H1 (cell line): ENCODE data around the gene HS6ST3. TPM values are rescaled to one million over a fixed set of nuclear protein-coding genes. Genes with fewer than 3 reads are reported as not detected.

Experiments
- CTCF ChIA-PET: fragments of 300-600 bp; sonication (Branson Sonifier 250); formaldehyde crosslinking; loops from one replicate; lab custom pipeline; 2021; ENCODE audit not compliant: partially characterized antibody; lab: Charles Lee
- POLR2A ChIA-PET: fragments of 300-600 bp; sonication (Branson Sonifier 250); formaldehyde crosslinking; loops from one replicate; lab custom pipeline; 2021; ENCODE audit warnings: inconsistent platforms; ENCODE audit not compliant: partially characterized antibody; lab: Charles Lee
- DNase-seq, 2 experiments: peaks; one replicate each; pipeline versions ENCODE4 v3.0.0 to v3.0.0-alpha.2; 2010 to 2022; ENCODE audit warnings: low spot score in 2 of 2, low read depth in 1 of 2, mixed read lengths in 1 of 2
- FAIRE-seq: peaks from 2 replicates; lab custom pipeline; 2011; peaks lifted over from hg19 to GRCh38; lab: Jason Lieb, UNC
- H2AFZ ChIP-seq: 2 replicates; pipeline ENCODE4 v1.8.1; 2012; ENCODE audit warnings: low read length, inconsistent platforms
- H2AK5ac ChIP-seq: 2 replicates; pipeline ENCODE4 v1.6.1; 2013; ENCODE audit warnings: low read depth, low read length
- H2BK120ac ChIP-seq: replicated peaks from 2 replicates; pipeline ENCODE3; 2013; ENCODE audit warnings: low read depth, low read length, inconsistent platforms
- H2BK12ac ChIP-seq: 2 replicates; pipeline ENCODE4 v1.6.1; 2013; ENCODE audit warnings: low read depth, low read length
- H2BK15ac ChIP-seq: 2 replicates; pipeline ENCODE4 v1.6.1; 2013; ENCODE audit warnings: low read length
- H2BK20ac ChIP-seq: 2 replicates; pipeline ENCODE4 v1.6.1; 2013; ENCODE audit warnings: low read length
- H2BK5ac ChIP-seq: 2 replicates; pipeline ENCODE4 v1.6.1; 2013; ENCODE audit warnings: low read depth, low read length
- H3K14ac ChIP-seq: 2 replicates; pipeline ENCODE4 v1.6.1; 2013; ENCODE audit warnings: inconsistent platforms; ENCODE audit not compliant: insufficient read length
- H3K18ac ChIP-seq: 2 replicates; pipeline ENCODE4 v1.6.1; 2013; ENCODE audit warnings: low read length; ENCODE audit errors: extremely low read depth
- H3K23ac ChIP-seq: 2 replicates; pipeline ENCODE4 v1.6.1; 2013; ENCODE audit warnings: inconsistent platforms; ENCODE audit not compliant: insufficient read length
- H3K23me2 ChIP-seq: 2 replicates; pipeline ENCODE4 v1.6.1; 2013; ENCODE audit warnings: low read depth, low read length
- H3K27ac ChIP-seq: 2 replicates; pipeline ENCODE4 v1.6.1; 2011; ENCODE audit warnings: low read depth, low read length, inconsistent platforms
- H3K27me3 ChIP-seq, 4 experiments: replicated peaks in 1 of 4; 1 replicate in 1 of 4; 2 replicates in 3 of 4; pipeline versions ENCODE4 v1.6.1 to v1.8.1; 2011 to 2013; ENCODE audit warnings: low read length in 3 of 4, mild to moderate bottlenecking in 3 of 4, inconsistent platforms in 2 of 4, mixed read lengths in 2 of 4, moderate library complexity in 1 of 4; ENCODE audit not compliant: control insufficient read depth in 3 of 4, insufficient read depth in 3 of 4; ENCODE audit errors: extremely low read depth in 1 of 4
- H3K36me3 ChIP-seq, 4 experiments: 2 replicates each; pipeline versions ENCODE4 v1.6.1 to v1.8.1; 2011 to 2013; ENCODE audit warnings: mild to moderate bottlenecking in 4 of 4, low read length in 3 of 4, moderate library complexity in 2 of 4, control low read depth in 1 of 4, inconsistent platforms in 1 of 4; ENCODE audit not compliant: insufficient read depth in 4 of 4, control insufficient read depth in 2 of 4
- H3K4ac ChIP-seq: replicated peaks from 2 replicates; pipeline ENCODE3; 2013; ENCODE audit warnings: low read length, low read depth, mixed read lengths, inconsistent platforms; ENCODE audit not compliant: insufficient read length
- H3K4me1 ChIP-seq, 4 experiments: replicated peaks in 1 of 4; 1 replicate in 1 of 4; 2 replicates in 3 of 4; pipeline versions ENCODE4 v1.6.1 to v1.8.1; 2011 to 2013; ENCODE audit warnings: low read length in 3 of 4, inconsistent platforms in 2 of 4, mixed read lengths in 1 of 4; ENCODE audit not compliant: insufficient read depth in 4 of 4, control insufficient read depth in 3 of 4
- H3K4me2 ChIP-seq, 2 experiments: 2 replicates each; pipeline versions ENCODE4 v1.6.1 to v1.8.1; 2011 to 2013; ENCODE audit warnings: low read depth in 2 of 2, low read length in 2 of 2, control low read depth in 1 of 2, inconsistent platforms in 1 of 2, mild to moderate bottlenecking in 1 of 2; ENCODE audit not compliant: insufficient read depth in 1 of 2
- H3K4me3 ChIP-seq, 4 experiments: fragments of 200-600, 300-600 bp in 1 of 4; sonication (generic), shearing (Covaris generic), sonication (Bioruptor Twin) in 1 of 4; 2 replicates each; pipeline versions ENCODE4 v1.5.1 to v1.8.1; 2011 to 2016; ENCODE audit warnings: low read length in 4 of 4, low read depth in 3 of 4, control low read depth in 2 of 4, inconsistent platforms in 2 of 4, mild to moderate bottlenecking in 2 of 4, mixed read lengths in 1 of 4, moderate library complexity in 1 of 4; ENCODE audit not compliant: insufficient read depth in 2 of 4; ENCODE audit errors: extremely low read depth in 1 of 4
- H3K56ac ChIP-seq: replicated peaks from 2 replicates; pipeline ENCODE3; 2013; ENCODE audit warnings: low read depth, mild to moderate bottlenecking, mixed read lengths, low read length, inconsistent platforms; ENCODE audit not compliant: insufficient read length
- H3K79me1 ChIP-seq: 2 replicates; pipeline ENCODE4 v1.6.1; 2013; ENCODE audit warnings: low read depth, low read length, control low read depth
- H3K79me2 ChIP-seq, 2 experiments: 2 replicates each; pipeline versions ENCODE4 v1.6.1 to v1.8.1; 2012 to 2013; ENCODE audit warnings: low read length in 2 of 2, mild to moderate bottlenecking in 2 of 2, inconsistent platforms in 1 of 2; ENCODE audit not compliant: insufficient read depth in 2 of 2, control insufficient read depth in 1 of 2
- H3K9ac ChIP-seq, 4 experiments: replicated peaks in 1 of 4; 1 replicate in 1 of 4; 2 replicates in 3 of 4; pipeline versions ENCODE4 v1.6.1 to v1.8.1; 2011 to 2013; ENCODE audit warnings: low read depth in 3 of 4, low read length in 3 of 4, control low read depth in 2 of 4, mild to moderate bottlenecking in 2 of 4, moderate library complexity in 2 of 4, inconsistent platforms in 1 of 4; ENCODE audit errors: extremely low read depth in 1 of 4
- H3K9me3 ChIP-seq, 2 experiments: 2 replicates each; pipeline versions ENCODE4 v1.6.1 to v1.8.1; 2012 to 2013; ENCODE audit warnings: mild to moderate bottlenecking in 2 of 2, moderate library complexity in 2 of 2, control low read depth in 1 of 2, inconsistent platforms in 1 of 2, low read depth in 1 of 2, low read length in 1 of 2, mixed read lengths in 1 of 2; ENCODE audit not compliant: insufficient read depth in 2 of 2
- H4K20me1 ChIP-seq, 2 experiments: replicated peaks in 1 of 2; 2 replicates each; pipeline versions ENCODE3 to v1.8.1; 2011 to 2013; ENCODE audit warnings: inconsistent platforms in 2 of 2, low read length in 2 of 2, mild to moderate bottlenecking in 1 of 2; ENCODE audit not compliant: insufficient read depth in 2 of 2, control insufficient read depth in 1 of 2
- H4K5ac ChIP-seq: 2 replicates; pipeline ENCODE4 v1.6.1; 2013; ENCODE audit warnings: low read length, low read depth, mixed read lengths, inconsistent platforms; ENCODE audit not compliant: insufficient read length
- H4K8ac ChIP-seq: 2 replicates; pipeline ENCODE4 v1.8.0; 2013; ENCODE audit warnings: mild to moderate bottlenecking, moderate library complexity, low read length, inconsistent platforms; ENCODE audit not compliant: insufficient read depth; ENCODE audit errors: extremely low read depth
- H4K91ac ChIP-seq: replicated peaks from 2 replicates; pipeline ENCODE3; 2013; ENCODE audit warnings: low read length, mixed read lengths, inconsistent platforms; ENCODE audit not compliant: insufficient read length
- ASH2L ChIP-seq: fragments of 200-600, 300-600 bp; sonication (generic); IDR thresholded peaks from one replicate; pipeline ENCODE4 v1.7.1; 2017; ENCODE audit warnings: low read length
- BACH1 ChIP-seq: IDR thresholded peaks from 2 replicates; pipeline ENCODE4 v1.6.1; 2012; ENCODE audit warnings: low read length, improper control_type of control experiment
- CHD2 ChIP-seq: IDR thresholded peaks from 2 replicates; pipeline ENCODE4 v1.6.1; 2012; ENCODE audit warnings: low read length, improper control_type of control experiment
- CTBP2 ChIP-seq: IDR thresholded peaks from 2 replicates; pipeline ENCODE4 v1.7.0; 2011; ENCODE audit warnings: borderline replicate concordance, mild to moderate bottlenecking, moderate library complexity, mixed read lengths, low read length; ENCODE audit not compliant: insufficient read depth, insufficient read length
- EZH2 ChIP-seq: fragments of 200-600 bp; sonication (generic); IDR thresholded peaks from 2 replicates; pipeline ENCODE4 v1.7.1; 2012; ENCODE audit warnings: low read depth, mild to moderate bottlenecking, moderate library complexity, low read length, inconsistent platforms; ENCODE audit not compliant: severe bottlenecking
- HDAC2 ChIP-seq, 2 experiments: fragments of 300-600 bp in 1 of 2; sonication (generic) in 1 of 2; IDR thresholded peaks; 2 replicates each; pipeline ENCODE4 v1.6.1; 2011 to 2012; ENCODE audit warnings: low read depth in 2 of 2, low read length in 2 of 2, mild to moderate bottlenecking in 2 of 2, moderate library complexity in 2 of 2, borderline replicate concordance in 1 of 2, inconsistent platforms in 1 of 2
- KDM4A ChIP-seq: IDR thresholded peaks from one replicate; pipeline ENCODE4 v1.7.1; 2012; ENCODE audit warnings: low read depth, mild to moderate bottlenecking, moderate library complexity, low read length, inconsistent platforms; ENCODE audit not compliant: severe bottlenecking
- PHF8 ChIP-seq: fragments of 200-600 bp; sonication (generic); conservative IDR thresholded peaks from 2 replicates; pipeline ENCODE4 v1.7.1; 2012; ENCODE audit warnings: low read depth, mild to moderate bottlenecking, inconsistent platforms, low read length, moderate library complexity
- POU5F1 ChIP-seq: IDR thresholded peaks from 2 replicates; pipeline ENCODE4 v1.6.1; 2011; ENCODE audit warnings: low read depth, mild to moderate bottlenecking, low read length, moderate library complexity
- SP1 ChIP-seq: IDR thresholded peaks from 2 replicates; pipeline ENCODE4 v1.6.1; 2011; ENCODE audit warnings: low read depth, low read length
- SP2 ChIP-seq: IDR thresholded peaks from 2 replicates; pipeline ENCODE4 v1.6.1; 2012; ENCODE audit warnings: mild to moderate bottlenecking, low read length, inconsistent platforms
- WGBS, 2 experiments: shearing (Covaris generic) in 1 of 2; methylation state at CpG; one replicate each; pipeline versions ENCODE4 v1.1.6 to v1.1.7; 2013 to 2015; ENCODE audit warnings: low lambda C conversion rate in 2 of 2, mixed read lengths in 2 of 2, inconsistent platforms in 1 of 2, low coverage in 1 of 2, missing lambda C conversion rate in 1 of 2; ENCODE audit not compliant: insufficient replicate concordance in 2 of 2, insufficient coverage in 1 of 2, insufficient read length in 1 of 2; ENCODE audit errors: extremely low coverage in 1 of 2, missing lambda C conversion rate in 1 of 2; 5-methylcytosine and 5-hydroxymethylcytosine counted together
- polyA plus RNA-seq, 7 experiments: library from polyadenylated mRNA; depleted of rRNA in 3 of 7; stranded (reverse) in 5 of 7; unstranded in 2 of 7; fragments of >200 nt in 5 of 7; fragments of 200-250 nt in 2 of 7; gene quantifications; 1 replicate in 5 of 7; 2 replicates in 1 of 7; 4 replicates in 1 of 7; pipeline versions ENCODE4 v1.2.1 to v1.2.3, GENCODE V29; 2011 to 2013; ENCODE audit warnings: missing spikeins in 2 of 7, mixed read lengths in 2 of 7
- total RNA-seq: library from RNA; stranded (reverse); fragmentation: NEBNext Ultra II Directional; extraction: Animal tissue kit (Norgen Biotek cat#: 25700); gene quantifications from 2 replicates; pipeline ENCODE4 v1.2.1, GENCODE V29; 2021
- TF ChIP-seq, protein P1 (sequence below): IDR thresholded peaks from 2 replicates; pipeline ENCODE4 v1.6.1; 2011; ENCODE audit warnings: low read depth, mild to moderate bottlenecking, low read length; ENCODE audit not compliant: insufficient read depth

HS6ST3 gene
- total and polyA plus RNA-seq, 2 of the 8 experiments (the other 6 are each of a cell fraction or from before 2014, with no cell fraction given): 0.45 to 1.2 TPM

DNA sequence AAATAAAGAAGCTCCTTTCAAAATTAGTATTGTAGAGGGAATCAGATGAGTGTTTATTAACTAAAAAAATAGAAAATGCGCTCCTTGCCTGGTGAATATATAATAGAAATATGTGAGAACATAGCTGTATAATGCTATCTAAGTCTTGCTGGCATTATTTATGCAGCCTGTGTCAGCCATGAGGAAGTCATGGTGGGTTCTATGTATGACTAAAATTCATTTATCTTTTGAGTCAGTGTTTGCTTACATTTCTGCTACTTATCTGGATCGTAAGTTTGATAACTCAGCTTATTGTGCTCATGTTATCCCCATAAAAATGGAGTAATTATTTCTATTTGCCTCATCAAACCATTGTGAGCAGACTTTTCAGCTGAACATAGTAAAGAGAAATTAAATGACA lies 455.1 kb downstream of the HS6ST3 start:
- no peak overlapping the region for H3K18ac ChIP-seq
- H3K79me1 ChIP-seq: no peaks in the 10 kb centered on the region
- H4K20me1 ChIP-seq: no peaks in the 10 kb centered on the region
- H3K56ac ChIP-seq: no peak overlapping the region
- no peak overlapping the region for H4K5ac ChIP-seq
- H4K8ac ChIP-seq: no peak overlapping the region
- H3K9me3 ChIP-seq: no peaks in the 10 kb centered on the region
- H2BK20ac ChIP-seq: no peak overlapping the region
- TF ChIP-seq HDAC2 (IDR thresholded peaks at IDR 0.05; ENCODE audit: borderline replicate concordance in 1 of 2, low read depth in 2 of 2, low read length in 2 of 2) (no peak), EZH2 (no peak), CHD2 (no peak), SP2 (no peak), POU5F1 (no peak), CTBP2 (no peak), ASH2L (no peak), BACH1 (no peak), PHF8 (no peak), SP1 (no peak), KDM4A (no peak)
- TF ChIP-seq, protein P1, sequence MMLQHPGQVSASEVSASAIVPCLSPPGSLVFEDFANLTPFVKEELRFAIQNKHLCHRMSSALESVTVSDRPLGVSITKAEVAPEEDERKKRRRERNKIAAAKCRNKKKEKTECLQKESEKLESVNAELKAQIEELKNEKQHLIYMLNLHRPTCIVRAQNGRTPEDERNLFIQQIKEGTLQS: no peak
- TF ChIP-seq, all 59 proteins: peak for 0
- Histone ChIP-seq H3K27ac (no peak overlapping the region), H3K36me3 (no peaks in the 10 kb centered on the region), H4K91ac (no peak overlapping the region), H3K79me2 (no peaks in the 10 kb centered on the region), H3K14ac (no peak overlapping the region), H3K23ac (no peak overlapping the region), H2BK5ac (no peak overlapping the region), H2AFZ (no peak overlapping the region), H3K27me3 (no peaks in the 10 kb centered on the region), H3K23me2 (no peaks in the 10 kb centered on the region), H2AK5ac (no peak overlapping the region), H2BK12ac (no peak overlapping the region), H3K4me1 (no peaks in the 10 kb centered on the region), H2BK15ac (no peak overlapping the region), H3K9ac (no peak overlapping the region), H3K4ac (no peak overlapping the region), H3K4me2 (no peak overlapping the region), H2BK120ac (no peak overlapping the region), H3K4me3 (no peak overlapping the region)
- POLR2A ChIA-PET: no interaction called here
- WGBS, 2 experiments: 90% methylated on average over 2 of the region's 2 CpGs; no CpG with 5 or more reads in 1 of the 2 experiments
- no peak for DNase-seq
- CTCF ChIA-PET: interaction anchor here (0.6 to 1.6 kb wide), 3 partner anchors 15 to 526 kb away, joined by 3 to 4 read pairs (median 3); no protein-coding TSS in a partner anchor
- no peak for FAIRE-seq
